Heart right ventricle (tissue), 16 donors: Measurements from ENCODE around the gene KCNG1. TPM values are rescaled to one million over a fixed set of nuclear protein-coding genes. Genes with fewer than 3 reads are reported as not detected.

ENCODE experiments used
- ATAC-seq, 8 donors: fragments of 200-7000 bp; cut with Tn5 transposase; one replicate each; pipeline ENCODE4 v1.9.1; 2020; ENCODE audit warnings: mild to moderate bottlenecking in 8 of 8, moderate library complexity in 8 of 8, moderate number of reproducible peaks in 1 of 8
- DNase-seq, 2 donors: peaks; one replicate each; pipeline ENCODE4 v3.0.0-alpha.2; 2020
- H3K27ac ChIP-seq, 10 donors: fragments of 200-600 bp; sonication (generic) in 2 of 10; one replicate each; pipeline versions ENCODE4 v1.5.0 to v1.8.0; 2020 to 2022; ENCODE audit warnings: mild to moderate bottlenecking in 3 of 10
- H3K27me3 ChIP-seq, 7 donors: fragments of 200-600 bp; one replicate each; pipeline ENCODE4 v1.8.0; 2021 to 2022; ENCODE audit warnings: mild to moderate bottlenecking in 2 of 7
- H3K36me3 ChIP-seq, 9 donors: fragments of 200-600 bp; sonication (generic) in 1 of 9; one replicate each; pipeline versions ENCODE4 v1.5.0 to v1.8.0; 2020 to 2022; ENCODE audit warnings: mild to moderate bottlenecking in 2 of 9
- H3K4me1 ChIP-seq, 9 donors: fragments of 200-600 bp; sonication (generic) in 1 of 9; one replicate each; pipeline versions ENCODE4 v1.5.0 to v1.8.0; 2020 to 2022; ENCODE audit warnings: mild to moderate bottlenecking in 4 of 9
- H3K4me3 ChIP-seq, 10 donors: fragments of 200-600 bp; sonication (generic) in 2 of 10; one replicate each; pipeline versions ENCODE4 v1.5.0 to v1.8.0; 2020 to 2022; ENCODE audit warnings: mild to moderate bottlenecking in 7 of 10, moderate library complexity in 2 of 10
- H3K9me3 ChIP-seq, 11 donors: fragments of 200-600 bp in 10 of 11; sonication (generic) in 2 of 11; one replicate each; pipeline versions ENCODE4 v1.5.0 to v1.8.0; 2013 to 2022; ENCODE audit warnings: mild to moderate bottlenecking in 2 of 11, control low read depth in 1 of 11, moderate library complexity in 1 of 11
- CTCF ChIP-seq, 9 donors: fragments of 200-600 bp; sonication (generic) in 2 of 9; IDR thresholded peaks; one replicate each; pipeline versions ENCODE4 v1.5.0 to v1.8.0; 2021 to 2022; ENCODE audit warnings: antibody characterized with exemption in 9 of 9, mild to moderate bottlenecking in 5 of 9, moderate library complexity in 1 of 9
- WGBS, 2 donors: extraction: QIAGEN DNeasy Blood & Tissue Kit; methylation state at CpG; one replicate each; pipeline ENCODE4 v1.1.7; 2013; ENCODE audit warnings: inconsistent platforms in 1 of 2; 5-methylcytosine and 5-hydroxymethylcytosine counted together
- intact Hi-C, 10 donors: fragments of 100-400 bp; cut with DNase I; formaldehyde crosslinking; loops; one replicate each; pipeline versions ENCODE4 v1.11.1 to v1.14.2; 2022
- polyA plus RNA-seq, 2 donors: library from polyadenylated mRNA; stranded (reverse); fragments of 200-250 nt; gene quantifications; one replicate each; pipeline ENCODE4 v1.2.3, GENCODE V29; 2013
- total RNA-seq, 10 donors: library from RNA; stranded (reverse); fragmentation: NEBNext Ultra II Directional in 3 of 10; extraction: Animal tissue kit (Norgen Biotek cat#: 25700) in 3 of 10; gene quantifications; one replicate each; pipeline versions ENCODE4 v1.2.1 to v1.2.4, GENCODE V29; 2021 to 2023
- donor health status: Arrhythmogenic right ventricular cardiomyopathy.
- donor health status: ischemic (EF 13 %, LVEDD 7.1; RV severe dilation, severe dysfunction).
- donor health status: healthy with polysubstance abuse.
- donor health status: DM: no; HTN: yes; CAD: no.
- donor health status: DM: no; HTN: no; CAD: no.
- donor health status: ischemic (EF 25% LVEDD 6.9; RV normal size, moderate dysfunction).
- donor health status: ischemic (EF 25% LVEDD 5.7; RV mildly dilated, moderate dysfunction).
- donor health status: healthy.
- donor health status: DM: yes; HTN: yes; CAD: no.
- donor health status: Ischemic cardiomyopathy.
- donor health status: ischemic (EF 35%, LVEDD 5.7; RV mildly dilated, moderate dysfunction).
- donor health status: nonischemic (EF 11% LVEDD 7.7; RV severe dilation, severe dysfunction).
- donor health status: DM: yes; HTN: yes; CAD: no.
- donor health status: PGD.
- donor health status: ischemic (EF 29% LVEDD 5.4; RV normal size, mild dysfunction).
- donor health status: nonischemic (EF 23%, LVEDD 6.1; RV moderate dilation, normal function).

Gene KCNG1
- total and polyA plus RNA-seq, 12 donors, result 0.15 to 0.99 (median 0.32) TPM; not detected in 4

DNA sequence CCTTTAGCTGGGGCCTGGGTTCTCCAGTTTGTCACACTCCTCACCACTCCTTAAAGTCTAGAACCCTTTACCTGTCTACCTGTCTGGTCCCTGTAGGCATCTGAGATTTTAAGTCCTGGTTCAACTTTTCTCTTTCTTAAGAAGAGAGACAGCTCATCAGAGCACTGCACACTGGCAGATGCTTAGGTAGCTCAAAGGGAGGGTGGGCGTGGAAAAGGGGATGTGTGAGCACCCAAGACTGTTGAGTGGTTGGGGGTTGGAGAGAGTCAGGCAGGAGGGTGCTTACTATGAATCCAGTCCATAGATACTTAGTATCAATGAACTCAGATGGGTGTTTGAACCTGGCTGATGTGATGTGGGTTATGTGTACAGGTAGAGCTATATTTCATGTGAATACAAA is 6.6 kb upstream of the KCNG1 start:
- intact Hi-C loops, result no loop called here
- DNase-seq (no peak), ATAC-seq (no peak)
- no peak for TF ChIP-seq CTCF (IDR thresholded peaks at IDR 0.05)
- H3K9me3 ChIP-seq, result no peaks in the 10 kb centered on the region
- WGBS, 2 donors, result 85 to 94% methylated on average over 1 of the region's 1 CpG
- H3K4me1 ChIP-seq, result peaks cover 0 to 6% (median 0%) of the 10 kb centered on the region in 9 donors
- peaks cover 3 to 86% (median 75%) of the 10 kb centered on the region in 7 donors for H3K27me3 ChIP-seq
- no peak overlapping the region for H3K4me3 ChIP-seq
- H3K27ac ChIP-seq, result no peak overlapping the region
- no peaks in the 10 kb centered on the region for H3K36me3 ChIP-seq

- 18 to 23% methylated on average over 10 of the region's 10 CpGs for WGBS, 2 donors
- peaks cover 5 to 91% (median 82%) of the 10 kb centered on the region in 7 donors for H3K27me3 ChIP-seq
- intact Hi-C loops, result no loop called here
These were observed 5.8 kb upstream of the KCNG1 start for GRCh38 chr20:51028616-51029212.

DNA sequence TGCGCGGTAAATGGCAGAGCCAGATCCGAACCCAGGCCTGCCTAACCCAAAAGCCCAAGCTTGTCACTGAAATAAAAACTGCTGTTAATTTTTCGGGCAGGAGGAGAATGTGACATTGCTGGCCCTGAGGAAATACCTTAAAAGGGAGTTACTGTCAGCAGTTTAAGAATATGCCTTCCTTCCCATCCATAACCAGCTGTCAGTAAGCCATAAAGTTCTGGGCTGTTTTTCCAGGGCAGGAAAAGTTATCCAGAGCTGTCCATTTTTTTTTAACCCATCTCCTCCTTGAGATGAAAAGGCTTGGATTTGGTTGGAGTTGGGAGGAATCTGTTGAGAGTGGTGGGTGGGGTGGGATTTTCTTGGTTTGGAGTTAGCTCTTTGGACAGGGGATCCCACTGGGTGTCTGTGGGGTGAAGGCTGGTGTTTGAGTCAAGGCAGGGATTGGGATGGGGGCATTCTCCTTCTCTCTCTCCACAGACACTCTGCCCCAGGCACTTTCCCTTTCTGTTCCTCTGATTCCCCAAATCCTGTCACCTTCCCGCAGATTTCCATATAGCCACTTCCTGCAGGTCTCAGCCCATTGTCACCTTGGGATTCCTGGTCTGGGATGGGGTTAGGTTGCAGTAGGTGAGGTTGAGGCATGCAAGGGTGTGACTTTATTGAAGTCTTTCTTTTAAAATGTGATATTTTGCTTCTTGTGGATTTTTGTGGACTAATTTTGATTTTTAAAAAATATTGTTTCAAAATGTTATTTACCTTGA is 4.3 kb upstream of the KCNG1 start:
- intact Hi-C loops, result no loop called here
- Histone ChIP-seq H3K27me3 (peaks cover 16 to 99% (median 96%) of the 10 kb centered on the region in 7 donors), H3K4me3 (no peak overlapping the region), H3K27ac (no peak overlapping the region), H3K9me3 (no peaks in the 10 kb centered on the region), H3K4me1 (peaks cover 2 to 16% (median 13%) of the 10 kb centered on the region in 9 donors), H3K36me3 (no peaks in the 10 kb centered on the region)
- no peak for TF ChIP-seq CTCF (IDR thresholded peaks at IDR 0.05)
- 63 to 75% methylated on average over 5 of the region's 5 CpGs for WGBS, 2 donors
- ATAC-seq, result no peak
- no peak for DNase-seq

More at GRCh38 chr20:51028616-51029212, 5.8 kb upstream of the KCNG1 start:
- ATAC-seq (no peak), DNase-seq (no peak)
- Histone ChIP-seq H3K9me3 (no peaks in the 10 kb centered on the region), H3K27ac (no peak overlapping the region), H3K4me3 (no peak overlapping the region), H3K36me3 (no peaks in the 10 kb centered on the region), H3K4me1 (peaks cover 0 to 3% (median 0%) of the 10 kb centered on the region in 9 donors)
- TF ChIP-seq CTCF (IDR thresholded peaks at IDR 0.05), result no peak

- no peak for ATAC-seq
- DNase-seq, result no peak
- peaks cover 16 to 100% (median 97%) of the 10 kb centered on the region in 7 donors for H3K27me3 ChIP-seq
- H3K4me3 ChIP-seq, result no peak overlapping the region
- 57 to 68% methylated on average over 4 of the region's 4 CpGs for WGBS, 2 donors
- intact Hi-C loops, result no loop called here
- H3K36me3 ChIP-seq, result no peaks in the 10 kb centered on the region
- H3K27ac ChIP-seq, result no peak overlapping the region
- TF ChIP-seq CTCF (IDR thresholded peaks at IDR 0.05), result no peak
- H3K4me1 ChIP-seq, result peaks cover 2 to 17% (median 14%) of the 10 kb centered on the region in 9 donors
- no peaks in the 10 kb centered on the region for H3K9me3 ChIP-seq
These were observed 3.4 kb upstream of the KCNG1 start for GRCh38 chr20:51026269-51026668.
